ENCODE data around the gene AP4S1. TPM values are rescaled to one million over a fixed set of nuclear protein-coding genes. Genes with fewer than 3 reads are reported as not detected.
"Not testable (repeated sequence)": the region's sequence is repeated elsewhere in the genome, so short reads cannot be mapped to it uniquely, and the experiment has no call there.

AP4S1 gene
- total RNA-seq, 4 donors from 2014 or later, result 2.0 to 5.7 (median 4.2) TPM

- TF ChIP-seq POLR2A (IDR thresholded peaks at IDR 0.05) (no peak), CTCF (IDR thresholded peaks at IDR 0.05) (no peak)
- Histone ChIP-seq H3K4me1 (peaks cover 10 to 55% (median 20%) of the 10 kb centered on the region in 3 donors), H3K27ac (peak overlapping the region in 3 of 4 donors; percentile 38 to 67 (median 42)), H3K4me3 (no peak overlapping the region), H3K27me3 (no peaks in the 10 kb centered on the region), H3K9me3 (no peaks in the 10 kb centered on the region), H3K36me3 (no peaks in the 10 kb centered on the region)
- WGBS, 2 donors, result 80 to 89% methylated on average over 1 of the region's 1 CpG
- intact Hi-C loops (cut with DNase I), result no loop called here
- no peak for DNase-seq
Observed at GRCh38 chr14:31057035-31057434, 31.6 kb downstream of the AP4S1 start.

GRCh38 chr14:31057701-31058364 is 32.4 kb downstream of the AP4S1 start:
- peaks cover 10 to 55% (median 20%) of the 10 kb centered on the region in 3 donors for H3K4me1 ChIP-seq
- H3K9me3 ChIP-seq, result no peaks in the 10 kb centered on the region
- H3K36me3 ChIP-seq, result no peaks in the 10 kb centered on the region
- peak overlapping the region in 3 of 4 donors; percentile 41 to 67 (median 65) for H3K27ac ChIP-seq
- 72 to 89% methylated on average over 11 to 12 of the region's 12 CpGs for WGBS, 2 donors
- H3K4me3 ChIP-seq, result no peak overlapping the region
- DNase-seq, result no peak
- intact Hi-C loops (cut with DNase I), result no loop called here
- TF ChIP-seq POLR2A (IDR thresholded peaks at IDR 0.05), result no peak
- TF ChIP-seq CTCF (IDR thresholded peaks at IDR 0.05), result no peak
- H3K27me3 ChIP-seq, result no peaks in the 10 kb centered on the region

- Histone ChIP-seq H3K4me3 (no peak overlapping the region), H3K27me3 (no peaks in the 10 kb centered on the region), H3K4me1 (peaks cover 10 to 55% (median 20%) of the 10 kb centered on the region in 3 donors), H3K36me3 (no peaks in the 10 kb centered on the region), H3K9me3 (no peaks in the 10 kb centered on the region), H3K27ac (peak overlapping the region; percentile 46 to 61 (median 53))
- no peak for DNase-seq
- intact Hi-C loops (cut with DNase I), result no loop called here
- no peak for TF ChIP-seq POLR2A (IDR thresholded peaks at IDR 0.05)
- no peak for TF ChIP-seq CTCF (IDR thresholded peaks at IDR 0.05)
- WGBS, 2 donors, result 29 to 33% methylated on average over 1 of the region's 1 CpG
Observed at GRCh38 chr14:31059152-31059924, 33.9 kb downstream of the AP4S1 start.

- peak overlapping the region in 3 of 4 donors; percentile 26 to 73 (median 48) for H3K27ac ChIP-seq
- no peaks in the 10 kb centered on the region for H3K36me3 ChIP-seq
- H3K4me1 ChIP-seq, result peaks cover 10 to 50% (median 20%) of the 10 kb centered on the region in 3 donors
- no peak for TF ChIP-seq POLR2A (IDR thresholded peaks at IDR 0.05)
- no peak for TF ChIP-seq CTCF (IDR thresholded peaks at IDR 0.05)
- no peaks in the 10 kb centered on the region for H3K9me3 ChIP-seq
- no peak overlapping the region for H3K4me3 ChIP-seq
- no peaks in the 10 kb centered on the region for H3K27me3 ChIP-seq
- DNase-seq, result no peak
- intact Hi-C loops (cut with DNase I), result no loop called here
- WGBS, 2 donors, result 65 to 70% methylated on average over 6 of the region's 6 CpGs
Observed at GRCh38 chr14:31060253-31060875, 34.9 kb downstream of the AP4S1 start.

- WGBS, 2 donors, result 84 to 87% methylated on average over 8 of the region's 8 CpGs
- DNase-seq; H3K4me3 ChIP-seq; H3K27ac ChIP-seq; intact Hi-C loops (cut with DNase I); H3K27me3 ChIP-seq; H3K36me3 ChIP-seq; H3K9me3 ChIP-seq: not testable (repeated sequence)
- peaks cover 10 to 33% (median 14%) of the 10 kb centered on the region in 3 donors for H3K4me1 ChIP-seq
Observed at GRCh38 chr14:31062908-31063307, 37.5 kb downstream of the AP4S1 start.
